Neural cell (in vitro differentiated cells): ENCODE data around the gene IPO11. TPM values are rescaled to one million over a fixed set of nuclear protein-coding genes. Genes with fewer than 3 reads are reported as not detected.

Experiments
- H2AFZ ChIP-seq: fragments of 200-600, 300-800 bp; sonication (generic), shearing (Covaris generic); 2 replicates; pipeline ENCODE4 v1.6.0; 2014; ENCODE audit warnings: low read depth, mild to moderate bottlenecking, antibody characterized with exemption, low read length, moderate library complexity
- H3F3A ChIP-seq: fragments of 200-600 bp; shearing (Covaris generic); 2 replicates; pipeline ENCODE4 v1.6.1; 2016; ENCODE audit warnings: mild to moderate bottlenecking, moderate library complexity, mixed read lengths, antibody characterized with exemption, low read length; ENCODE audit not compliant: insufficient read depth, poor library complexity, severe bottlenecking
- H3K27ac ChIP-seq: fragments of 200-600, 300-800 bp; sonication (generic), shearing (Covaris generic); 2 replicates; pipeline ENCODE4 v1.5.1; 2014; ENCODE audit warnings: mild to moderate bottlenecking, low read length, moderate library complexity
- H3K27me3 ChIP-seq: fragments of 300-800, 200-600 bp; sonication (generic), shearing (Covaris generic); 2 replicates; pipeline ENCODE4 v1.6.0; 2014; ENCODE audit warnings: mild to moderate bottlenecking, low read depth, low read length, moderate library complexity; ENCODE audit not compliant: insufficient read depth
- H3K36me3 ChIP-seq: fragments of 300-800, 200-600 bp; sonication (generic), shearing (Covaris generic); 2 replicates; pipeline ENCODE4 v1.5.1; 2014; ENCODE audit warnings: mild to moderate bottlenecking, antibody characterized with exemption, low read length, moderate library complexity; ENCODE audit not compliant: insufficient read depth
- H3K4me2 ChIP-seq: fragments of 300-800, 200-600 bp; sonication (generic), shearing (Covaris generic); 2 replicates; pipeline ENCODE4 v1.6.0; 2014; ENCODE audit warnings: mild to moderate bottlenecking, low read length
- H3K4me3 ChIP-seq: fragments of 300-800, 200-600 bp; sonication (generic), shearing (Covaris generic); 2 replicates; pipeline ENCODE4 v1.5.1; 2014; ENCODE audit warnings: mild to moderate bottlenecking, low read length, moderate library complexity
- H3K79me2 ChIP-seq: fragments of 200-600 bp; shearing (Covaris generic); replicated peaks from 2 replicates; pipeline ENCODE4 v1.6.0; 2014; ENCODE audit warnings: mild to moderate bottlenecking, low read length, moderate library complexity; ENCODE audit not compliant: insufficient read depth
- H3K9ac ChIP-seq: fragments of 300-800, 200-600 bp; sonication (generic), shearing (Covaris generic); 2 replicates; pipeline ENCODE4 v1.6.1; 2016; ENCODE audit warnings: mild to moderate bottlenecking, low read length, mixed read lengths
- H3K9me2 ChIP-seq: fragments of 200-600 bp; shearing (Covaris generic); 2 replicates; pipeline ENCODE4 v1.6.1; 2016; ENCODE audit warnings: mild to moderate bottlenecking, low read length, mixed read lengths; ENCODE audit not compliant: insufficient read depth
- H3K9me3 ChIP-seq: fragments of 200-600, 300-800 bp; sonication (generic), shearing (Covaris generic); 2 replicates; pipeline ENCODE4 v1.6.1; 2016; ENCODE audit warnings: mild to moderate bottlenecking, mixed run types, low read length, moderate library complexity, mixed read lengths
- H4K20me1 ChIP-seq: fragments of 200-600 bp; shearing (Covaris generic); 2 replicates; pipeline ENCODE4 v1.6.1; 2016; ENCODE audit warnings: mild to moderate bottlenecking, mixed run types; ENCODE audit not compliant: insufficient read depth
- EP300 ChIP-seq: fragments of 450-650 bp; conservative IDR thresholded peaks from 2 replicates; pipeline ENCODE4 v1.6.1; 2014; ENCODE audit warnings: antibody characterized with exemption, mild to moderate bottlenecking, moderate library complexity; ENCODE audit not compliant: poor library complexity, severe bottlenecking
- EZH2 ChIP-seq: fragments of 200-600, 300-800 bp; shearing (Covaris generic), sonication (generic); IDR thresholded peaks from 2 replicates; pipeline ENCODE4 v1.6.1; 2014; ENCODE audit warnings: antibody characterized with exemption, low read length, borderline replicate concordance, mild to moderate bottlenecking; ENCODE audit not compliant: insufficient read depth, poor library complexity, severe bottlenecking
- MXI1 ChIP-seq: fragments of 450-650 bp; conservative IDR thresholded peaks from 2 replicates; pipeline ENCODE4 v1.6.1; 2014; ENCODE audit warnings: antibody characterized with exemption, mild to moderate bottlenecking; ENCODE audit not compliant: poor library complexity, severe bottlenecking
- POLR2AphosphoS5 ChIP-seq: IDR thresholded peaks from 2 replicates; pipeline ENCODE4 v1.6.1; 2012
- RAD21 ChIP-seq: fragments of 450-650 bp; conservative IDR thresholded peaks from 2 replicates; pipeline ENCODE4 v1.6.1; 2014; ENCODE audit warnings: antibody characterized with exemption, mild to moderate bottlenecking, moderate library complexity
- SMC3 ChIP-seq: fragments of 450-650 bp; conservative IDR thresholded peaks from 2 replicates; pipeline ENCODE4 v1.6.1; 2014; ENCODE audit warnings: antibody characterized with exemption, mild to moderate bottlenecking, moderate library complexity; ENCODE audit not compliant: poor library complexity
- TAF1 ChIP-seq: IDR thresholded peaks from 2 replicates; pipeline ENCODE4 v1.6.1; 2012; ENCODE audit warnings: low read depth
- polyA plus RNA-seq: library from polyadenylated mRNA; depleted of rRNA; stranded (reverse); fragments of >200 nt; gene quantifications from 2 replicates; pipeline ENCODE4 v1.2.3, GENCODE V29; 2014
- TF ChIP-seq, protein P1 (sequence below): fragments of 450-650 bp; IDR thresholded peaks from 2 replicates; pipeline ENCODE4 v1.5.1; 2014; ENCODE audit warnings: antibody characterized with exemption, mild to moderate bottlenecking, moderate library complexity; ENCODE audit not compliant: poor library complexity, severe bottlenecking
- TF ChIP-seq, protein P2 (sequence below): IDR thresholded peaks from 2 replicates; pipeline ENCODE4 v1.6.1; 2012; ENCODE audit warnings: borderline replicate concordance

Gene IPO11
- polyA plus RNA-seq, 1 donor from 2014 or later, result 12.5 TPM

DNA sequence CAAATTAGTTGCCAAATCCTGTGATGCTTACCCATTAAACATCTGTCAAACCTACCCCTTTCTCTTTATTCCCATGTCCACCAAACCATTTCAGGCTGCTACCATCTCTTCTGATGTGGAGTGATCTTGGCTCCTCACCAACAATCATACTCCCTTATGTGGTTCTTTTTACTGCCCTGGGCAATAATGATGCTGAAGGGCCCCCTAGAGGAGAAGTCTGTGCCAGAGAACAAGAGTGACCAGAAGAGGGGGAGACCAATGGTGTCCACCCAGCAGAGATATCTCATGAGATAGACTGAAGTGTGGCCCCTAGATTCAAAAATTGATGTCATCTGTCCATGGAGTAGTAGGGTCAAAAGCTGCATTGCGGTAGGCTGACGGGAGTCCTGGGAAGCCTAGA is 176.9 kb downstream of the IPO11 start:
- no peak overlapping the region for H3K4me2 ChIP-seq
- no peaks in the 10 kb centered on the region for H3K79me2 ChIP-seq
- H3K9me3 ChIP-seq, result no peaks in the 10 kb centered on the region
- no peak overlapping the region for H3K27ac ChIP-seq
- H4K20me1 ChIP-seq, result no peaks in the 10 kb centered on the region
- TF ChIP-seq MXI1 (no peak), TAF1 (no peak), POLR2AphosphoS5 (no peak), RAD21 (no peak), EZH2 (no peak), EP300 (no peak), SMC3 (no peak)
- TF ChIP-seq, protein P1, sequence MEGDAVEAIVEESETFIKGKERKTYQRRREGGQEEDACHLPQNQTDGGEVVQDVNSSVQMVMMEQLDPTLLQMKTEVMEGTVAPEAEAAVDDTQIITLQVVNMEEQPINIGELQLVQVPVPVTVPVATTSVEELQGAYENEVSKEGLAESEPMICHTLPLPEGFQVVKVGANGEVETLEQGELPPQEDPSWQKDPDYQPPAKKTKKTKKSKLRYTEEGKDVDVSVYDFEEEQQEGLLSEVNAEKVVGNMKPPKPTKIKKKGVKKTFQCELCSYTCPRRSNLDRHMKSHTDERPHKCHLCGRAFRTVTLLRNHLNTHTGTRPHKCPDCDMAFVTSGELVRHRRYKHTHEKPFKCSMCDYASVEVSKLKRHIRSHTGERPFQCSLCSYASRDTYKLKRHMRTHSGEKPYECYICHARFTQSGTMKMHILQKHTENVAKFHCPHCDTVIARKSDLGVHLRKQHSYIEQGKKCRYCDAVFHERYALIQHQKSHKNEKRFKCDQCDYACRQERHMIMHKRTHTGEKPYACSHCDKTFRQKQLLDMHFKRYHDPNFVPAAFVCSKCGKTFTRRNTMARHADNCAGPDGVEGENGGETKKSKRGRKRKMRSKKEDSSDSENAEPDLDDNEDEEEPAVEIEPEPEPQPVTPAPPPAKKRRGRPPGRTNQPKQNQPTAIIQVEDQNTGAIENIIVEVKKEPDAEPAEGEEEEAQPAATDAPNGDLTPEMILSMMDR, result no peak
- TF ChIP-seq, protein P2, sequence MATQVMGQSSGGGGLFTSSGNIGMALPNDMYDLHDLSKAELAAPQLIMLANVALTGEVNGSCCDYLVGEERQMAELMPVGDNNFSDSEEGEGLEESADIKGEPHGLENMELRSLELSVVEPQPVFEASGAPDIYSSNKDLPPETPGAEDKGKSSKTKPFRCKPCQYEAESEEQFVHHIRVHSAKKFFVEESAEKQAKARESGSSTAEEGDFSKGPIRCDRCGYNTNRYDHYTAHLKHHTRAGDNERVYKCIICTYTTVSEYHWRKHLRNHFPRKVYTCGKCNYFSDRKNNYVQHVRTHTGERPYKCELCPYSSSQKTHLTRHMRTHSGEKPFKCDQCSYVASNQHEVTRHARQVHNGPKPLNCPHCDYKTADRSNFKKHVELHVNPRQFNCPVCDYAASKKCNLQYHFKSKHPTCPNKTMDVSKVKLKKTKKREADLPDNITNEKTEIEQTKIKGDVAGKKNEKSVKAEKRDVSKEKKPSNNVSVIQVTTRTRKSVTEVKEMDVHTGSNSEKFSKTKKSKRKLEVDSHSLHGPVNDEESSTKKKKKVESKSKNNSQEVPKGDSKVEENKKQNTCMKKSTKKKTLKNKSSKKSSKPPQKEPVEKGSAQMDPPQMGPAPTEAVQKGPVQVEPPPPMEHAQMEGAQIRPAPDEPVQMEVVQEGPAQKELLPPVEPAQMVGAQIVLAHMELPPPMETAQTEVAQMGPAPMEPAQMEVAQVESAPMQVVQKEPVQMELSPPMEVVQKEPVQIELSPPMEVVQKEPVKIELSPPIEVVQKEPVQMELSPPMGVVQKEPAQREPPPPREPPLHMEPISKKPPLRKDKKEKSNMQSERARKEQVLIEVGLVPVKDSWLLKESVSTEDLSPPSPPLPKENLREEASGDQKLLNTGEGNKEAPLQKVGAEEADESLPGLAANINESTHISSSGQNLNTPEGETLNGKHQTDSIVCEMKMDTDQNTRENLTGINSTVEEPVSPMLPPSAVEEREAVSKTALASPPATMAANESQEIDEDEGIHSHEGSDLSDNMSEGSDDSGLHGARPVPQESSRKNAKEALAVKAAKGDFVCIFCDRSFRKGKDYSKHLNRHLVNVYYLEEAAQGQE, result no peak
- H3K27me3 ChIP-seq, result no peaks in the 10 kb centered on the region
- H2AFZ ChIP-seq, result no peak overlapping the region
- no peak overlapping the region for H3K4me3 ChIP-seq
- no peaks in the 10 kb centered on the region for H3F3A ChIP-seq
- H3K9ac ChIP-seq, result no peak overlapping the region
- H3K36me3 ChIP-seq, result no peaks in the 10 kb centered on the region
- no peaks in the 10 kb centered on the region for H3K9me2 ChIP-seq

DNA sequence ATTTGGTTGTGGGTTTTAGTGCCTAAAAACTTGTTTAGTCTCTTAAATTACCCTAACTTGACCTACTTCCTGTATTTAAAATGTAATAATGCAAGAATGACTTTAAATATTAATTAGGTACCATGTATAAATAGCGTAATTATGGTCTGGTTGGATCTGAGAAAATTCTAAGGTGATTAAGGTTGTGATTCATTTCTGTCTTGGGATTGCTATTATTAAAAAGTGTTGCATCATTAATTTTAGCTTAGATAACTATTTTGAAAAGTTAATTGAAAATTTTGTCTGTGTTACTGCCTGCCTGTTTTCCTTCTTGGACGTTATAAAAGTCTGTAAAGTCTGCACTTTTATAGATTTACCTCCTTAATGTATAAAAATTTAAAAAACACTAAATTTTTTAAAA is 177.8 kb downstream of the IPO11 start:
- no peak overlapping the region for H3K9ac ChIP-seq
- H3K9me2 ChIP-seq, result no peaks in the 10 kb centered on the region
- H4K20me1 ChIP-seq, result no peaks in the 10 kb centered on the region
- no peaks in the 10 kb centered on the region for H3K79me2 ChIP-seq
- TF ChIP-seq EZH2, result no peak
- no peak for TF ChIP-seq TAF1
- TF ChIP-seq, protein P2, result no peak
- no peak for TF ChIP-seq MXI1
- TF ChIP-seq, protein P1, result no peak
- TF ChIP-seq RAD21, result no peak
- TF ChIP-seq EP300, result no peak
- no peak for TF ChIP-seq SMC3
- no peak for TF ChIP-seq POLR2AphosphoS5
- no peaks in the 10 kb centered on the region for H3K36me3 ChIP-seq
- no peak overlapping the region for H3K4me2 ChIP-seq
- H3K4me3 ChIP-seq, result no peak overlapping the region
- no peak overlapping the region for H3K27ac ChIP-seq
- H2AFZ ChIP-seq, result no peak overlapping the region
- H3K9me3 ChIP-seq, result no peaks in the 10 kb centered on the region
- no peaks in the 10 kb centered on the region for H3K27me3 ChIP-seq
- H3F3A ChIP-seq, result no peaks in the 10 kb centered on the region
